DOHH2 (cell line): ENCODE data around the gene LHX2.

Experiments used
- H3F3A ChIP-seq: fragments of 200-600 bp; sonication (generic), shearing (Covaris generic); 2 replicates; pipeline ENCODE4 v1.6.0; 2016; ENCODE audit warnings: antibody characterized with exemption, mild to moderate bottlenecking; ENCODE audit not compliant: control insufficient read depth, insufficient read depth
- H3K27ac ChIP-seq: fragments of 200-600 bp; sonication (generic); 2 replicates; pipeline ENCODE4 v1.5.1; 2014; ENCODE audit warnings: low read depth, mild to moderate bottlenecking, low read length, moderate library complexity
- H3K27me3 ChIP-seq: fragments of 200-600 bp; sonication (generic); 2 replicates; pipeline ENCODE4 v1.6.1; 2014; ENCODE audit warnings: mild to moderate bottlenecking, low read length, mixed read lengths; ENCODE audit not compliant: control insufficient read depth
- H3K36me3 ChIP-seq: fragments of 200-600 bp; sonication (generic); 2 replicates; pipeline ENCODE4 v1.6.1; 2014; ENCODE audit warnings: mild to moderate bottlenecking, low read length, moderate library complexity, mixed read lengths; ENCODE audit not compliant: control insufficient read depth
- H3K4me1 ChIP-seq: fragments of 200-600 bp; sonication (generic); 2 replicates; pipeline ENCODE4 v1.6.1; 2014; ENCODE audit warnings: mild to moderate bottlenecking, low read length, mixed read lengths; ENCODE audit not compliant: control insufficient read depth
- H3K4me2 ChIP-seq: fragments of 200-600 bp; sonication (generic); 2 replicates; pipeline ENCODE4 v1.6.0; 2014; ENCODE audit warnings: mild to moderate bottlenecking, low read length, moderate library complexity
- H3K4me3 ChIP-seq: fragments of 200-600 bp; sonication (generic); 2 replicates; pipeline ENCODE4 v1.5.1; 2014; ENCODE audit warnings: mild to moderate bottlenecking, low read length, mixed read lengths
- H3K79me2 ChIP-seq: fragments of 200-600 bp; sonication (generic); 2 replicates; pipeline ENCODE4 v1.6.1; 2014; ENCODE audit warnings: mild to moderate bottlenecking, low read length, mixed read lengths; ENCODE audit not compliant: control insufficient read depth
- H3K9me2 ChIP-seq: fragments of 200-600 bp; sonication (generic); replicated peaks from 2 replicates; pipeline ENCODE4 v1.6.1; 2014; ENCODE audit warnings: mild to moderate bottlenecking, low read length, mixed read lengths; ENCODE audit not compliant: control insufficient read depth
- H3K9me3 ChIP-seq: fragments of 200-600 bp; sonication (generic); 2 replicates; pipeline ENCODE4 v1.6.1; 2014; ENCODE audit warnings: antibody characterized with exemption, low read length, mixed read lengths; ENCODE audit not compliant: control insufficient read depth, insufficient read depth
- H4K20me1 ChIP-seq: fragments of 200-600 bp; sonication (generic); 2 replicates; pipeline ENCODE4 v1.6.0; 2014; ENCODE audit warnings: low read depth, mild to moderate bottlenecking, antibody characterized with exemption, low read length, moderate library complexity; ENCODE audit not compliant: control insufficient read depth, insufficient read depth
- CTCF ChIP-seq: fragments of 200-600 bp; sonication (generic); IDR thresholded peaks from one replicate; pipeline ENCODE4 v1.5.1; 2014; ENCODE audit warnings: antibody characterized with exemption, mild to moderate bottlenecking, low read depth, low read length; ENCODE audit not compliant: poor library complexity, severe bottlenecking
- EZH2phosphoT487 ChIP-seq: fragments of 200-600 bp; sonication (generic); IDR thresholded peaks from 2 replicates; pipeline ENCODE4 v1.6.1; 2017; ENCODE audit warnings: borderline replicate concordance, mild to moderate bottlenecking, antibody characterized with exemption, low read length, moderate library complexity, mixed read lengths

Gene LHX2

GRCh38 chr9:124006448-124007361 lies 4.9 kb upstream of the LHX2 start:
- Histone ChIP-seq H4K20me1 (no peaks in the 10 kb centered on the region), H3K27ac (no peak overlapping the region), H3K79me2 (no peaks in the 10 kb centered on the region), H3K4me3 (no peak overlapping the region), H3F3A (no peaks in the 10 kb centered on the region), H3K27me3 (peaks cover 93% of the 10 kb centered on the region), H3K9me3 (no peaks in the 10 kb centered on the region), H3K9me2 (no peaks in the 10 kb centered on the region), H3K4me2 (no peak overlapping the region), H3K4me1 (peaks cover 22% of the 10 kb centered on the region), H3K36me3 (no peaks in the 10 kb centered on the region)
- TF ChIP-seq CTCF (no peak), EZH2phosphoT487 (no peak)

- H4K20me1 ChIP-seq = no peaks in the 10 kb centered on the region
- no peaks in the 10 kb centered on the region for H3K9me2 ChIP-seq
- TF ChIP-seq CTCF (no peak), EZH2phosphoT487 (no peak; the same call in 1 of the 2 replicates)
- H3K4me2 ChIP-seq = no peak overlapping the region; the same call in 1 of the 2 replicates
- peaks cover 22% of the 10 kb centered on the region for H3K4me1 ChIP-seq
- no peaks in the 10 kb centered on the region for H3K9me3 ChIP-seq
- no peaks in the 10 kb centered on the region for H3K36me3 ChIP-seq
- no peak overlapping the region for H3K4me3 ChIP-seq
- no peaks in the 10 kb centered on the region for H3F3A ChIP-seq
- H3K27ac ChIP-seq = no peak overlapping the region
- H3K79me2 ChIP-seq = no peaks in the 10 kb centered on the region
- peaks cover 83% of the 10 kb centered on the region for H3K27me3 ChIP-seq
Observed at GRCh38 chr9:124007565-124008302, 3.8 kb upstream of the LHX2 start.

- TF ChIP-seq EZH2phosphoT487 = peak; percentile 84
- TF ChIP-seq CTCF = no peak
- H3K27ac ChIP-seq = no peak overlapping the region
Observed at GRCh38 chr9:124008303-124008693, 3.3 kb upstream of the LHX2 start.

More at GRCh38 chr9:124008303-124008693, 3.3 kb upstream of the LHX2 start:
- no peaks in the 10 kb centered on the region for H3K9me2 ChIP-seq
- no peaks in the 10 kb centered on the region for H3K36me3 ChIP-seq
- peaks cover 22% of the 10 kb centered on the region for H3K4me1 ChIP-seq
- peaks cover 78% of the 10 kb centered on the region for H3K27me3 ChIP-seq
- no peaks in the 10 kb centered on the region for H3K79me2 ChIP-seq
- H3K4me2 ChIP-seq = peak overlapping the region; percentile 34
- no peak overlapping the region for H3K4me3 ChIP-seq
- no peaks in the 10 kb centered on the region for H3K9me3 ChIP-seq
- no peaks in the 10 kb centered on the region for H3F3A ChIP-seq
- H4K20me1 ChIP-seq = no peaks in the 10 kb centered on the region
